Calu3 (cell line): ENCODE data around the gene TMOD2. TPM values are rescaled to one million over a fixed set of nuclear protein-coding genes. Genes with fewer than 3 reads are reported as not detected.

Experiments
- BruUV-seq: library from RNA; stranded (reverse); fragments of 400-500 nt; replicated peaks from 2 replicates; lab custom pipeline; 2021; lab: Mats Ljungman, UMichigan
- CTCF ChIA-PET: fragments of 300-600 bp; sonication (Branson Sonifier 250); formaldehyde crosslinking; loops from one replicate; lab custom pipeline; 2022; ENCODE audit warnings: antibody characterized with exemption; lab: Charles Lee
- DNase-seq: peaks from one replicate; pipeline ENCODE4 v3.0.0; 2022
- H3K27ac Mint-ChIP-seq: one replicate; pipeline ENCODE4 v1.8.0; 2022; ENCODE audit warnings: mixed read lengths; ENCODE audit not compliant: unreplicated experiment
- H3K27me3 Mint-ChIP-seq: one replicate; pipeline ENCODE4 v1.8.0; 2022; ENCODE audit warnings: mixed read lengths; ENCODE audit not compliant: unreplicated experiment
- H3K36me3 Mint-ChIP-seq: one replicate; pipeline ENCODE4 v1.8.0; 2022; ENCODE audit warnings: mild to moderate bottlenecking, moderate library complexity, mixed read lengths; ENCODE audit not compliant: insufficient read depth, unreplicated experiment
- H3K4me1 Mint-ChIP-seq: one replicate; pipeline ENCODE4 v1.8.0; 2022; ENCODE audit warnings: mild to moderate bottlenecking, low read depth, mixed read lengths; ENCODE audit not compliant: unreplicated experiment
- H3K4me3 Mint-ChIP-seq: one replicate; pipeline ENCODE4 v1.8.0; 2022; ENCODE audit warnings: mild to moderate bottlenecking, low read depth, moderate library complexity, mixed read lengths; ENCODE audit not compliant: unreplicated experiment
- H3K9me3 Mint-ChIP-seq: one replicate; pipeline ENCODE4 v1.8.0; 2022; ENCODE audit warnings: low read depth, mixed read lengths; ENCODE audit not compliant: unreplicated experiment
- intact Hi-C: fragments of 100-400 bp; cut with micrococcal nuclease; formaldehyde crosslinking; loops from one replicate; pipeline ENCODE4 v1.10.0; 2022; ENCODE audit not compliant: unreplicated experiment
- total RNA-seq: library from RNA; stranded (reverse); gene quantifications from 2 replicates; pipeline ENCODE4 v1.2.3, GENCODE V29; 2022
- TF ChIP-seq, protein P1 (sequence below): fragments of 200-600 bp; IDR thresholded peaks from one replicate; pipeline ENCODE4 v1.8.0; 2022; ENCODE audit warnings: antibody characterized with exemption; ENCODE audit not compliant: unreplicated experiment

The TMOD2 gene
- total RNA-seq, 1 experiment from 2014 or later: 0.64 TPM

DNA sequence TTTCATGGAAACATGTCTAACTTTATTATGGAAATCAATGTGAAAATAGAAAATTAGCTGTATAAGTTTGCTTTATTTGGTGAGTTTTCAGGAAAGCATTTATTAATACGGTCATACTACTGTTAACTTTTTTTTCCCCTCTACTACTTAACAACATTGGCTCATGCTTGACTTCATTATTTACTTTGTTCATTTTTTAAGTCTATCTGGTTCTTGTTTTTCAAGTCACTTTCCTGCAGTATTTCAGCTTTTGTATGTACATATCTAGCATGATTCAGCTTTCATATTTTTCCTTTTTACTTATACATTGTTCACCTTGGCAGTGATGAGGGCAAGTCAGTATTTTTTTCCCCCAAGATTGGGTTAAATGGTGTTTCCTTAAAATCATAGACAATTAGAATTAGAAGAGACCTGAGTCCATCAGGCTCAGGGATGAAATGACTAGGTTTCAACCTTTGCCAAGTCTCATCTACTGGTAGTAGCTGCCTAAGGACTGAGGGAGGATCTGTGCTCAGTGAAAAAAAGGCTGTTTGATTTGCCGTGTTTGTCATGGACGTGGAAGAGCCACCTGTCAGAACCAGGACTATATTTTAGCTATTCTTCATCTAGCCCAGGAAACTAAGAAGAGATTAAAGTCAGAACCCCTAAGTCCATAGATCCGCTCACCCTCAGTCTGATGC, 93.5 kb downstream of the TMOD2 start:
- CTCF ChIA-PET: interaction anchor here (0.6 to 1.1 kb wide), 2 partner anchors 30 to 129 kb away, joined by 3 to 5 read pairs; no protein-coding TSS in a partner anchor
- no peak overlapping the region for H3K4me3 Mint-ChIP-seq
- peak overlapping the region; percentile 77 for H3K27ac Mint-ChIP-seq
- intact Hi-C loops: loop anchor here (2.0 kb wide), 2 partner anchors 14 to 30 kb away; no protein-coding TSS in a partner anchor
- H3K4me1 Mint-ChIP-seq: peaks cover 76% of the 10 kb centered on the region
- TF ChIP-seq, protein P1, sequence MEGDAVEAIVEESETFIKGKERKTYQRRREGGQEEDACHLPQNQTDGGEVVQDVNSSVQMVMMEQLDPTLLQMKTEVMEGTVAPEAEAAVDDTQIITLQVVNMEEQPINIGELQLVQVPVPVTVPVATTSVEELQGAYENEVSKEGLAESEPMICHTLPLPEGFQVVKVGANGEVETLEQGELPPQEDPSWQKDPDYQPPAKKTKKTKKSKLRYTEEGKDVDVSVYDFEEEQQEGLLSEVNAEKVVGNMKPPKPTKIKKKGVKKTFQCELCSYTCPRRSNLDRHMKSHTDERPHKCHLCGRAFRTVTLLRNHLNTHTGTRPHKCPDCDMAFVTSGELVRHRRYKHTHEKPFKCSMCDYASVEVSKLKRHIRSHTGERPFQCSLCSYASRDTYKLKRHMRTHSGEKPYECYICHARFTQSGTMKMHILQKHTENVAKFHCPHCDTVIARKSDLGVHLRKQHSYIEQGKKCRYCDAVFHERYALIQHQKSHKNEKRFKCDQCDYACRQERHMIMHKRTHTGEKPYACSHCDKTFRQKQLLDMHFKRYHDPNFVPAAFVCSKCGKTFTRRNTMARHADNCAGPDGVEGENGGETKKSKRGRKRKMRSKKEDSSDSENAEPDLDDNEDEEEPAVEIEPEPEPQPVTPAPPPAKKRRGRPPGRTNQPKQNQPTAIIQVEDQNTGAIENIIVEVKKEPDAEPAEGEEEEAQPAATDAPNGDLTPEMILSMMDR: no peak
- H3K36me3 Mint-ChIP-seq: no peaks in the 10 kb centered on the region
- no TSS peak for BruUV-seq
- no peaks in the 10 kb centered on the region for H3K27me3 Mint-ChIP-seq
- H3K9me3 Mint-ChIP-seq: peaks cover 2% of the 10 kb centered on the region
- no peak for DNase-seq

DNA sequence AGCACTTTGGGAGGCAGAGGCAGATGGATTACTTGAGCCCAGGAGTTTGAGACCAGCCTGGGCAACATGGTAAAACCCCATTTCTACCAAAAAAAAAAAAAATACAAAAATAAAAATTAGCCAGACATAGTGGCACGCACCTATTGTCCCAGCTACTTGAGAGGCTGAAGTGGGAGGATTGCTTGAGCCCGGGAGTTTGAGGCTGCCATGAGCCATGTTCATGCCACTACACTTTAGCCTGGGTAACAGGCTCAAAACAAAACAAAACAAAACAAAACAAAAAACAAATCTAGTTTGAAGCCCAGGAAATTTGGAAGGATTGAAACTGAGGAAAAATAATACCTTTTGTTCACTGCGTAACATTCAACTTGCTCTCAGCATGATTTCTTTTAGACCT, 94.7 kb downstream of the TMOD2 start:
- DNase-seq: no peak
- no peaks in the 10 kb centered on the region for H3K36me3 Mint-ChIP-seq
- H3K4me3 Mint-ChIP-seq: peak overlapping the region; percentile 21
- H3K4me1 Mint-ChIP-seq: peaks cover 76% of the 10 kb centered on the region
- peak overlapping the region; percentile 72 for H3K27ac Mint-ChIP-seq
- CTCF ChIA-PET: no interaction called here
- H3K9me3 Mint-ChIP-seq: peaks cover 2% of the 10 kb centered on the region
- no TSS peak for BruUV-seq
- no peaks in the 10 kb centered on the region for H3K27me3 Mint-ChIP-seq
- TF ChIP-seq, protein P1: no peak
- intact Hi-C loops: no loop called here

- intact Hi-C loops: no loop called here
- BruUV-seq: no TSS peak
- Mint-ChIP-seq H3K4me3 (peak overlapping the region; percentile 21), H3K36me3 (no peaks in the 10 kb centered on the region), H3K4me1 (peaks cover 70% of the 10 kb centered on the region), H3K9me3 (peaks cover 2% of the 10 kb centered on the region), H3K27me3 (no peaks in the 10 kb centered on the region), H3K27ac (peak overlapping the region; percentile 72)
- peak; percentile 40 for DNase-seq
- CTCF ChIA-PET: no interaction called here
- TF ChIP-seq, protein P1: no peak
Observed at GRCh38 chr15:51846463-51847230, 95.2 kb downstream of the TMOD2 start.

- Mint-ChIP-seq H3K27me3 (no peaks in the 10 kb centered on the region), H3K4me3 (no peak overlapping the region), H3K4me1 (peaks cover 59% of the 10 kb centered on the region), H3K27ac (no peak overlapping the region), H3K36me3 (no peaks in the 10 kb centered on the region), H3K9me3 (peaks cover 2% of the 10 kb centered on the region)
- CTCF ChIA-PET: no interaction called here
- no peak for DNase-seq
- TF ChIP-seq, protein P1: no peak
- BruUV-seq: no TSS peak
- intact Hi-C loops: no loop called here
Observed at GRCh38 chr15:51848811-51849210, 97.4 kb downstream of the TMOD2 start.
